Hindlimb muscle (tissue), 1 donor: ENCODE data around the gene CAMK2N2. TPM values are rescaled to one million over a fixed set of nuclear protein-coding genes. Genes with fewer than 3 reads are reported as not detected.

Source experiments
- DNase-seq: peaks from one replicate; pipeline ENCODE4 v3.0.0-alpha.2; 2013
- polyA plus RNA-seq: library from polyadenylated mRNA; unstranded; fragments of 120-200 nt; gene quantifications from one replicate; pipeline ENCODE4 v1.2.1, GENCODE V29; 2013; ENCODE audit not compliant: insufficient read length

Gene CAMK2N2
- polyA plus RNA-seq, 1 donor: not detected

GRCh38 chr3:184211718-184212117 is 49.6 kb downstream of the CAMK2N2 start:
- no peak for DNase-seq

GRCh38 chr3:184211297-184211696 is 50.1 kb downstream of the CAMK2N2 start:
- DNase-seq: no peak

Other genes starting within 250 kb of the CAMK2N2 start
- 28.1 TPM for gene ABCC5, start 243.7 kb downstream of the CAMK2N2 start, polyA plus RNA-seq
- not detected for gene HTR3D, start 229.8 kb downstream of the CAMK2N2 start, polyA plus RNA-seq
- not detected for gene HTR3C, start 208.5 kb downstream of the CAMK2N2 start, polyA plus RNA-seq
- gene HTR3E, start 164.5 kb downstream of the CAMK2N2 start, polyA plus RNA-seq: 0.14 TPM
- gene EIF2B5, start 126.2 kb downstream of the CAMK2N2 start, polyA plus RNA-seq: 41.3 TPM
- 97.4 TPM for gene DVL3, start 106.2 kb downstream of the CAMK2N2 start, polyA plus RNA-seq
- gene AP2M1, start 86.7 kb downstream of the CAMK2N2 start, polyA plus RNA-seq: 175 TPM
- gene ABCF3, start 75.4 kb downstream of the CAMK2N2 start, polyA plus RNA-seq: 51.5 TPM
- 0.63 TPM for gene VWA5B2, start 32.0 kb downstream of the CAMK2N2 start, polyA plus RNA-seq
- 25.5 TPM for gene ALG3, start 12.6 kb downstream of the CAMK2N2 start, polyA plus RNA-seq
- 1.0 TPM for gene EEF1AKMT4, start 11.9 kb downstream of the CAMK2N2 start, polyA plus RNA-seq
- gene ECE2, start 14.5 kb upstream of the CAMK2N2 start, polyA plus RNA-seq: not detected
- 169 TPM for gene PSMD2, start 37.7 kb upstream of the CAMK2N2 start, polyA plus RNA-seq
- gene EIF4G1, start 53.1 kb upstream of the CAMK2N2 start, polyA plus RNA-seq: 197 TPM
- 9.7 TPM for gene FAM131A, start 76.0 kb upstream of the CAMK2N2 start, polyA plus RNA-seq
- 4.8 TPM for gene CLCN2, start 100.1 kb upstream of the CAMK2N2 start, polyA plus RNA-seq
- 42.2 TPM for gene POLR2H, start 100.2 kb upstream of the CAMK2N2 start, polyA plus RNA-seq
- 2.5 TPM for gene THPO, start 116.7 kb upstream of the CAMK2N2 start, polyA plus RNA-seq
- 18.7 TPM for gene CHRD, start 118.5 kb upstream of the CAMK2N2 start, polyA plus RNA-seq